Loucy (cell line): ENCODE results near the gene DKKL1.

Experiments
- H2AFZ ChIP-seq: fragments of 200-600 bp; sonication (generic); 2 replicates; pipeline ENCODE4 v1.6.0; 2016; ENCODE audit warnings: antibody characterized with exemption, mild to moderate bottlenecking, low read length, moderate library complexity
- H3F3A ChIP-seq: fragments of 200-600 bp; 2 replicates; pipeline ENCODE4 v1.6.0; 2016; ENCODE audit warnings: antibody characterized with exemption, low read depth, mild to moderate bottlenecking
- H3K27me3 ChIP-seq: fragments of 200-600 bp; sonication (generic); 2 replicates; pipeline ENCODE4 v1.6.1; 2014; ENCODE audit warnings: low read length, mild to moderate bottlenecking; ENCODE audit not compliant: insufficient read depth, poor library complexity, severe bottlenecking
- H3K36me3 ChIP-seq: fragments of 200-600 bp; sonication (generic); 2 replicates; pipeline ENCODE4 v1.6.1; 2016; ENCODE audit warnings: low read length; ENCODE audit not compliant: insufficient read depth
- H3K4me1 ChIP-seq: fragments of 200-600 bp; sonication (generic); 2 replicates; pipeline ENCODE4 v1.5.1; 2014; ENCODE audit warnings: low read length, mild to moderate bottlenecking; ENCODE audit not compliant: insufficient read depth, poor library complexity, severe bottlenecking
- H3K4me2 ChIP-seq: fragments of 200-600 bp; sonication (generic); 2 replicates; pipeline ENCODE4 v1.6.0; 2014; ENCODE audit warnings: antibody characterized with exemption, low read length, low read depth, mild to moderate bottlenecking; ENCODE audit not compliant: poor library complexity, severe bottlenecking
- H3K4me3 ChIP-seq: fragments of 200-600 bp; sonication (generic); 2 replicates; pipeline ENCODE4 v1.5.1; 2014; ENCODE audit warnings: low read length, mild to moderate bottlenecking, mixed read lengths; ENCODE audit not compliant: poor library complexity, severe bottlenecking
- H3K79me2 ChIP-seq: fragments of 200-600 bp; sonication (generic); 2 replicates; pipeline ENCODE4 v1.6.1; 2014; ENCODE audit warnings: low read length; ENCODE audit not compliant: insufficient read depth
- H3K9ac ChIP-seq: fragments of 200-600 bp; sonication (generic); 2 replicates; pipeline ENCODE4 v1.6.0; 2014; ENCODE audit warnings: mild to moderate bottlenecking, low read depth, low read length, moderate library complexity; ENCODE audit not compliant: poor library complexity, severe bottlenecking
- H3K9me2 ChIP-seq: fragments of 200-600 bp; sonication (generic); replicated peaks from 2 replicates; pipeline ENCODE4 v1.6.1; 2016; ENCODE audit warnings: low read depth, low read length, mixed read lengths
- H3K9me3 ChIP-seq: fragments of 200-600 bp; sonication (generic); 2 replicates; pipeline ENCODE4 v1.6.1; 2014; ENCODE audit warnings: mild to moderate bottlenecking, antibody characterized with exemption, low read length, low read depth; ENCODE audit not compliant: insufficient read depth
- H4K20me1 ChIP-seq: fragments of 200-600 bp; sonication (generic); 2 replicates; pipeline ENCODE4 v1.6.0; 2014; ENCODE audit warnings: antibody characterized with exemption, low read length, mild to moderate bottlenecking; ENCODE audit not compliant: insufficient read depth, poor library complexity, severe bottlenecking
- EZH2phosphoT487 ChIP-seq: fragments of 200-600 bp; IDR thresholded peaks from 2 replicates; pipeline ENCODE4 v1.6.1; 2018; ENCODE audit warnings: antibody characterized with exemption, mild to moderate bottlenecking, moderate library complexity, borderline replicate concordance
- TF ChIP-seq, protein P1 (sequence below): fragments of 200-600 bp; sonication (generic); conservative IDR thresholded peaks from 2 replicates; pipeline ENCODE4 v1.5.1; 2014; ENCODE audit warnings: mild to moderate bottlenecking, antibody characterized with exemption, low read length

The DKKL1 gene

DNA sequence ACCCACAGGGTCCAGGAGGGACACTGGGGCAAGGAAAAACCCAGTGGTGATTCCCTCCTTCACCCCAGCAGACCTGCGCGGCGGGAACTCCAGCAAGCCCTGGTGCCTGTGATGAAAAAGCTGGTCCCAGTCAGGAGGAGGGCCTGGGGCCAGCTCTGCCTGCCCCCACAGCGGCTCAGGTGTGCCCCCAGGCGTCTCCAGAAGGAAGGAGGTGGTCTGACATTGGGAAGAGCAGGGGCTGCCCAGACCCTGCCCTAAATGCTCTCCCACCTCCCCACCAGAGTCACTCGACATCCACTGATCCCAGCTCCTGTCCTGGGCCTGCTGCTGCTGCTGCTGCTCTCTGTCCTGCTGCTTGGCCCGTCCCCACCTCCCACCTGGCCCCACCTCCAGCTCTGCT lies 53.4 kb downstream of the DKKL1 start:
- Histone ChIP-seq H3F3A (no peaks in the 10 kb centered on the region), H3K4me2 (peak overlapping the region; percentile 31), H2AFZ (no peak overlapping the region), H3K9me3 (no peaks in the 10 kb centered on the region), H3K9ac (peak overlapping the region; percentile 50), H3K9me2 (no peaks in the 10 kb centered on the region), H3K27me3 (no peaks in the 10 kb centered on the region), H3K79me2 (no peaks in the 10 kb centered on the region), H3K36me3 (no peaks in the 10 kb centered on the region), H3K4me3 (no peak overlapping the region), H3K4me1 (peaks cover 62% of the 10 kb centered on the region), H4K20me1 (no peaks in the 10 kb centered on the region)
- TF ChIP-seq, protein P1, sequence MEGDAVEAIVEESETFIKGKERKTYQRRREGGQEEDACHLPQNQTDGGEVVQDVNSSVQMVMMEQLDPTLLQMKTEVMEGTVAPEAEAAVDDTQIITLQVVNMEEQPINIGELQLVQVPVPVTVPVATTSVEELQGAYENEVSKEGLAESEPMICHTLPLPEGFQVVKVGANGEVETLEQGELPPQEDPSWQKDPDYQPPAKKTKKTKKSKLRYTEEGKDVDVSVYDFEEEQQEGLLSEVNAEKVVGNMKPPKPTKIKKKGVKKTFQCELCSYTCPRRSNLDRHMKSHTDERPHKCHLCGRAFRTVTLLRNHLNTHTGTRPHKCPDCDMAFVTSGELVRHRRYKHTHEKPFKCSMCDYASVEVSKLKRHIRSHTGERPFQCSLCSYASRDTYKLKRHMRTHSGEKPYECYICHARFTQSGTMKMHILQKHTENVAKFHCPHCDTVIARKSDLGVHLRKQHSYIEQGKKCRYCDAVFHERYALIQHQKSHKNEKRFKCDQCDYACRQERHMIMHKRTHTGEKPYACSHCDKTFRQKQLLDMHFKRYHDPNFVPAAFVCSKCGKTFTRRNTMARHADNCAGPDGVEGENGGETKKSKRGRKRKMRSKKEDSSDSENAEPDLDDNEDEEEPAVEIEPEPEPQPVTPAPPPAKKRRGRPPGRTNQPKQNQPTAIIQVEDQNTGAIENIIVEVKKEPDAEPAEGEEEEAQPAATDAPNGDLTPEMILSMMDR, result no peak
- TF ChIP-seq EZH2phosphoT487, result no peak

DNA sequence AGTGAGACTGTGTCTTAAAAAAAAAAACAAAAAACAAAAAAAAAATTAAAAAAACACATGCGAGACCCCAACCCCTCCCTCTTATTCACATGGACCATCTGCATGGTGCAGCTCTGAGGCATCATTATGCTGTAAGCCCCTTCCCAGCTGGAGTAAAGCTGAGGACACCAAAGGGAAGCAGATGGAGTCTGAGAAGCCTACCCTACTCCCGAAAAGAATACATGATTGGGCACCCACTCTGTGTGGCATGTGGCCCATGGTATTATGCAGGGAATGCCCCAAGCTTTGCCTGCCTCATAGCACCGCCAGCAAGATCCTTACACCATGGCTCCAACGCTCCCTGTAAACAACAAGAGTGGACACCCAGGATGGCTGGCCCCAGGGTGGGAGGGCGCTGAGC lies 54.8 kb downstream of the DKKL1 start:
- Histone ChIP-seq H3K4me3 (no peak overlapping the region), H3K9ac (peak overlapping the region; percentile 50), H3K27me3 (no peaks in the 10 kb centered on the region), H2AFZ (no peak overlapping the region), H3K36me3 (no peaks in the 10 kb centered on the region), H4K20me1 (no peaks in the 10 kb centered on the region), H3K4me2 (peak overlapping the region; percentile 31), H3K9me3 (no peaks in the 10 kb centered on the region), H3F3A (no peaks in the 10 kb centered on the region), H3K4me1 (peaks cover 56% of the 10 kb centered on the region), H3K79me2 (no peaks in the 10 kb centered on the region), H3K9me2 (no peaks in the 10 kb centered on the region)
- TF ChIP-seq EZH2phosphoT487, result no peak
- TF ChIP-seq, protein P1, result no peak

GRCh38 chr19:49419173-49419572 lies 55.5 kb downstream of the DKKL1 start:
- Histone ChIP-seq H3K9me2 (no peaks in the 10 kb centered on the region), H4K20me1 (no peaks in the 10 kb centered on the region), H3K79me2 (no peaks in the 10 kb centered on the region), H3K9ac (no peak overlapping the region), H3K4me2 (no peak overlapping the region), H2AFZ (no peak overlapping the region), H3K4me1 (peaks cover 55% of the 10 kb centered on the region), H3K36me3 (no peaks in the 10 kb centered on the region), H3F3A (no peaks in the 10 kb centered on the region), H3K4me3 (no peak overlapping the region), H3K9me3 (no peaks in the 10 kb centered on the region), H3K27me3 (no peaks in the 10 kb centered on the region)
- no peak for TF ChIP-seq EZH2phosphoT487
- TF ChIP-seq, protein P1, result no peak
